Prostate gland (tissue), 2 donors: ENCODE measurements around the gene DENND5A.

ENCODE experiments used
- CTCF ChIP-seq, 4 experiments: fragments of 200-600 bp in 2 of 4; fragments of 450-650 bp in 2 of 4; sonication (generic) in 2 of 4; IDR thresholded peaks; 1 replicate in 3 of 4; 2 replicates in 1 of 4; pipeline ENCODE4 v1.5.1; 2016 to 2019; ENCODE audit warnings: antibody characterized with exemption in 4 of 4, mild to moderate bottlenecking in 2 of 4, moderate library complexity in 2 of 4
- POLR2A ChIP-seq: fragments of 450-650 bp; IDR thresholded peaks from one replicate; pipeline ENCODE4 v1.6.1; 2016; ENCODE audit warnings: antibody characterized with exemption, mild to moderate bottlenecking
- POLR2AphosphoS5 ChIP-seq: sonication (generic); formaldehyde crosslinking; IDR thresholded peaks from one replicate; pipeline ENCODE4 v1.6.1; 2017; ENCODE audit warnings: antibody characterized with exemption

DNA sequence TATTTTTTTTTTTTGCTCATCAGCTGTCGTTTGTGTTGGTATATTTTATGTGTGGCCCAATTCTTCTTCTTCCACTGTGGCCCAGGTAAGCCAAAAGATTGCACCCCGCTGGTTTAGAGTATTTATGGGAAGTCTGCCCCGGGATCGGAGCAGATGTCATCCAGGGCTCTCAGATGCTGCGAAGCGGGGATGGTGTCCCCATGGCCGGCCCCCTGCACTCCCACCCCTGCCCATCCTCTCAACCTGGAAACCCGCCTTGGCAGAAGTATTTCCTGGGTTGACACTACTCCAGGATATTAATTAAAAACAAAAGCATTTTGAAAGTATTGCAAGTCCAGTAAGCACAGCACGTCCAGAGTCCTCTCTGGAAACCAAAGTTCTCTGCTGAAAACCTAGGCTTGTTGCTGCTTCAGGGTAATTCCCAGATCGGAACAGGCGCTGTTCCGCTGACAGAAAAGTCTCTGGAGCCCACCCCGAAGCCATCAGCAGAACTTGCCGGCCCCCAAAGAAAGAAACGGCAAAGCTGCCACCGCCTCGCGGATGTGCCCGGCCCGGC is 174.6 kb downstream of the DENND5A start:
- TF ChIP-seq CTCF (IDR thresholded peaks at IDR 0.05) (no peak), POLR2AphosphoS5 (no peak), POLR2A (no peak)
